SHP77 (cell line): ENCODE data around the gene SDHA.
A peak's percentile ranks its signal among the peaks of the same experiment; 100 is the strongest.
"Not testable (repeated sequence)": the region's sequence is repeated elsewhere in the genome, so short reads cannot be mapped to it uniquely, and the experiment has no call there.

Experiments
- DNase-seq, 2 experiments: peaks; one replicate each; lab custom pipeline; 2025; lab: John Stamatoyannopoulos, UW

The SDHA gene

DNA sequence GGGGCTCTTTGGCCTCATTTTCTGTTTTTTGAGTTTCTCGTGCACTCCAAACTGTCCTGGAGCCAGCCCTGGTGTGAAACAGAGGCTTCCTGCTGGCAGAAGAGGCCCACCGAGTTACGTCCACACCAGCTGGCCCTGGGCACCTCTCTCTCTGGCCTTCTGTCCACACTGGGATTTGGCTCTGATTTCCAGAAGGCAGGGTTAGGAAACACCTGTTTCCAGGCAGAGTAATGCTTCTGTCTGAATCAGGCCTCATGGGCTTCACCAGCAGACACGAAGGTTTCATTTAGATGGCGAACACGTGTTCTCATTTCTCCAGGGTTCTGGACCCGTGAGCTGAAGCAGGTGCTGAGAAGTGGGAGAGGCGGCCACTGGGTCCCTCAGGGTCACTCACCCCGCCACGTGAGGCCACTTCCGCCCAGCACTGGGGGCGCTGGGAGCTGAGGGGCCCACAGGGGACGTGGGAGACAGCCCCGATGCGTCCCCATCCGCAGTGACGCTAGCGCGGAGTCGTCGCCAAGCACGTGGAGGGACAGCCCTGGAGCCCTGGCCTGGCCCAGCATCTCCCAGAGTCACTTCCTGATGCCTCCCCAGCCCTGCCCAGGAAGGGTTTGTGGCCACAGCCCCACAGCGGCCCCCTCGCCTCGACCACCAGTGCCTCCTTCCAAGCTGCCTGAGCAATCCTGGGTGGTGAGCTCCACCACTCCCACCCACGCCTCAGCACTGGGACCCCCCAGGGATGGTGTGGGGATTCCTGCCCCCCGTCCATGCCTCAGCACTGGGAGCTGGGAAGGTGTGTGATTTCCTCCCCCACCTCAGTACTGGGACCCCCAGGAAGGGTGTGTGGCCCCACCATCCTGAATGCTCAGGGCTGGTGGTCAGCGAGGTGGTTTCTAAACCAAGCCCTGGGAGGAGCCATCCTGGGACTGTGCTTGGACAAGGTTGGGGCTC is 31.8 kb upstream of the SDHA start:
- DNase-seq, result no peak

DNA sequence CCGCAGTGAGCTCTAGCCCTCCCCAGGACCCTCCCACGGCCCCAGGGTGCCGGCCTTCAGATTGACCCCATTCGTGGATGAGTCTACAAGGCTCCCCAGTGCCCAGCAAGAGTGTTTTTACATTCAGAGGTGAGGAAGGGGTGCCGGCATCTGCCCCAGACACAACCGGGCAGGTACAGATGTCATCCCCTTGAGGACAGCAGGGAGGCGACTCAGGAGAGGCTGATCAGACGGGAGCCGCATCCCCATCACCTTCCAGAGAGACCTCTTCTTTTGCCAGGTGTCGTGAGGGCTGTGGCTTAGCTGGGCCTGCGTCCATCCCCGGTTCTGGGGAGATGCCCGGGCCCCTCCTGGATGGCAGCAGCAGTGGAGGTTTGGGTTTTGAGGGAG is 31.1 kb upstream of the SDHA start:
- DNase-seq, result no peak

DNA sequence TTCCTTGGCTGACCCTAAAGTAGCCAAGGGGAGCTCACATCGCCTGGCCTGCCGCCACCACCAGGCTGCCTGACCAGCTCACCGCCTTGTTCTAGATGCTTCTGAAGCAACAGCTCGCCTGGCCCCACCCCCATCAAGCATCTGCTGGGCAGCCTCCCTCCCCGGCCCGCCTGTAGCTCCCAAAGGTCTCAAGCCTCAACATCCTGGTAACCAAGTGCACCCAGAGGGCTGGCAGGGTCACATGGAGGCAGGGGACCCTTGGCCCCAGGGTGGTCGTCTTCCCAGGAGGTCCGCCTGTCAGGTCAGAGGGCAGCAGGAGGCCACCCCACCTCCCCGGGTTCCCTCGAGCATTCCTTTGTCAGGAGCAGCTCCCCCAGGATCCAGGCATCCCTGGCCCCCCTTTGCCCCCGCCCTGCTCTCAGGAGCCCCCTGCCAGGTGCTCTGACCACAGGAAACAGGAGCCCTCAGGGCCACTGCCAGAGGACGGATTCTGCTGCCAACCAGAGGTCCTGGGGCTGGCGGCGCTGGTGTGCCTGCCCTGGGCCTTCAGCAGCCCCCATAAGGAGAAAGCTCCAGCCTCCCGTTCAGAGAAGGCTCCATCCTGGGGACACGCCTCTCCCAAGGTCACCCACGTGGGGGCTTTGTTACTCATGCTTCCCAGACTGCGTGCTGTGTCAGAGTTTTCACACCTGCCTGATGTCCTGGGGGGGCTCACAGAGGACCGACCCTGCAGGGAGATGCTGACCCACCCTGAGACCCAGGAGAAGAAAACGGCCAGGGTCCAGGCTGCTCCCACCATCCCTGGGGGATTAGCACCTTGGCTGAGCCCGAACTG is 30.3 kb upstream of the SDHA start:
- no peak for DNase-seq

DNA sequence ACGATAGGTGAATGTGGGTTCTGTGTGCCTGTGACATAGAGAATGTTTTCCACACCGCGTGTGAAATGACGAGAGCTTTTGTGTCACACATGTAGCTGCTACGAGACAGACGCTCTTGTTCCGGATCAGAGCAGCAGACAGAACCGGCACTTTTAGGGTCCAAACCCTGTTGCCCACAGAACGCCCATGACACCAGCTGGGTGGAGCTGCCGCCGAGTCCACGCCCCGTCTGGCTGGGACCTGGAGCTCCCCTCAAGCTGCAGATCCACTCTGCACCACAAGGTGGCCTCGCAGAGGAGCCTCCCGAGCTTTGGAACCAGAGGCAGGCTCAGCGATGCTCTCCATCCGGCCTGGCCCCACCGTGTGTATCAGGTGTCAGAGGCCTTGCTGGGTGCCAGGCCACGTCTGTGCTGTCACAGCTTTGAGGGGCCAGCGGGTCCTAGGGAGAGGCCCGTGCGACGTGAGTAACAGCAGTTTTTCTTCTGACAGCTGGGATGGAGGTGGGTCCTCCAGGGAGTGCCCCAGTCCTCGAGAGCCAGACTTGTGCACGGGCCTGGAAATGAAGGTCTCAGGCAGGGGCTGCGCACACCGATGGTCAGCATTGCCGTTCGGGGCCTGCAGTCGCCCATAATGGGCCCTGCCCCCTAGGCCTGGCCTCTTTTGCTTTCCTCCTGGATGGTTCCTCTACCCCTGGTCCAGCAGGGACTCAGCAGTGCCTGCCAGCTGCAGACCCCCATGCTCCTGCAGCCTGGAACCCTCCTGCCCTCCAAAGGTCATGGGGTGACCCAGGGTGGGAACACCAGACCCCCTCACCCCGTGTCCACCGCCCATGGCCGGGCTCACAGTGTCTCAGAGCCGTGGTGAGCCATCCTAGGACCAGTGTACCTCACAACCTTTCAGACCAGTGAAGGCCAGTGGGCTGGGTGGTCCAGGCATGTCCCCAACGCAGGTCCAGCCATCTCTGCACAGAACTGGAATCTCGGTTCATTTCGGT is 29.3 kb upstream of the SDHA start:
- DNase-seq, result peak; percentile 92 to 94

DNA sequence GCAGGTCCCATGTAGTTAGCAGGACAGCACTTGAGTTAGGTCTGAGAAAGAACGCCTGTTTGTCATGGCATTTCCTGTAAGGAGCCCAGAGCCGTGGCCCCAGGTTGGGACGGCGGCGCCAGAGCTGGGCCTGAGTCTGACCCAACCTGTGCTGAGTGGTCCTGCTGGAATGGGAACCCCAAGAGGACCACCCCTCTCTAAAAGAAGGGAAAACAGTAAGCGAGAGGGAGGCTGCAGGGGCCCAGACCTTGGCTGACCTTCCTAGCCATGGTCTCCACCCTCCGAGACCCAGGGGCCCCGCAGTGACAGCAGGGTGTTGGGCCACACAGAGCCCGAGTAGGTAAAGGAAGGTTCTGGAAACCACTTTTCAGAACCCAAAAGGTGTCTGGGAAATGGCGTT is 28.6 kb upstream of the SDHA start:
- DNase-seq, result no peak

DNA sequence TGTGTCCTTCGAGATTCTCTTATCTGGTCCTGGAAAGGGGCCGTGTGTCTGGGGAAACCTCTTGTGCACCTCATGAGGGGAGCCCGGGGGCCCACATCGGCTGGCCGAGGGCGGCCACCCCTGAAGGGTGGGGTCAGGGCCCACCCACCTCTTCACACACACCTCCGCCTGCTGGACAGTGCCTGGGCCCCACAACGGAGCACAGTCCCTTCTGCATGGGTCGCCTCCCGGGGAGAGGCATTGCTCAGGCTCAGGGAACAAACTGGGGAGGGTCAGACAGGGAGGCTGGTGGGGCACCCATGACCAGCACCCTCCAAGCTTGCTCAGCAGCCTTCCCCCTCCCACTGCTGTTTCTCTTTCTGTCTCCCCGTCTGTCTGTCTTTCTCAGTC is 28.1 kb upstream of the SDHA start:
- no peak for DNase-seq

DNA sequence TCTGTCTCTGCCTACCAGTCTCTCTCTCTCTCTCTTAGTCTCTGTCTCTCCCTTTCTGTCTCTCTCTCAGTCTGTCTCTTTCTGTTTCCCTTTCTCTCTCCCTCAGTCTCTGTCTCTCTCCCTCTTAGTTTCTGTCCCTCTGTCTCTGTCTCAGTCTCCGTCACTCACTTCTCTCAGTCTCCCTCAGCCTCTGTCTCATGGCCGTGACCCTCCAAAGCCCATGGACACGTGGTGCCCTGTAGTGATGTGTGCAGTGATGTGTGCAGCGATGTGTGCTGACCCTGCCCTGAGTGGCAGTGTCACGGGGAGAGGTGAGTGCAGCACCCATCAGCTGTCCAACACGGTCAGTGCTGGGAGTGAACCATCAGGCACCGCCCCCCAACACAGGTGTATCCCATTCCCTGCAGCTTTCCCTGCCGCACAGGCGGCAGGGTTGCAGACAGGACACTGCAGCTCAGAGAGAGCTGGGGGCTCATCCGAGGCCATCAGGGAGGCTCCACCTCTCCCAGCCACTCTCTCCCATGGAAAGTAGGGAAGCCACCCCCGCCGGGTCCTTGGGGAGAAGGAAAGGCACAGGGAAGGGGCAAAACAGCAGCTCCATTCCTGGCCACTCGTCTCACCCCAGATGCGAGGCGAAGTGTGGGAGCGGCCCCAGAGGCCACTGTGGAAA is 27.6 kb upstream of the SDHA start:
- DNase-seq, result no peak

DNA sequence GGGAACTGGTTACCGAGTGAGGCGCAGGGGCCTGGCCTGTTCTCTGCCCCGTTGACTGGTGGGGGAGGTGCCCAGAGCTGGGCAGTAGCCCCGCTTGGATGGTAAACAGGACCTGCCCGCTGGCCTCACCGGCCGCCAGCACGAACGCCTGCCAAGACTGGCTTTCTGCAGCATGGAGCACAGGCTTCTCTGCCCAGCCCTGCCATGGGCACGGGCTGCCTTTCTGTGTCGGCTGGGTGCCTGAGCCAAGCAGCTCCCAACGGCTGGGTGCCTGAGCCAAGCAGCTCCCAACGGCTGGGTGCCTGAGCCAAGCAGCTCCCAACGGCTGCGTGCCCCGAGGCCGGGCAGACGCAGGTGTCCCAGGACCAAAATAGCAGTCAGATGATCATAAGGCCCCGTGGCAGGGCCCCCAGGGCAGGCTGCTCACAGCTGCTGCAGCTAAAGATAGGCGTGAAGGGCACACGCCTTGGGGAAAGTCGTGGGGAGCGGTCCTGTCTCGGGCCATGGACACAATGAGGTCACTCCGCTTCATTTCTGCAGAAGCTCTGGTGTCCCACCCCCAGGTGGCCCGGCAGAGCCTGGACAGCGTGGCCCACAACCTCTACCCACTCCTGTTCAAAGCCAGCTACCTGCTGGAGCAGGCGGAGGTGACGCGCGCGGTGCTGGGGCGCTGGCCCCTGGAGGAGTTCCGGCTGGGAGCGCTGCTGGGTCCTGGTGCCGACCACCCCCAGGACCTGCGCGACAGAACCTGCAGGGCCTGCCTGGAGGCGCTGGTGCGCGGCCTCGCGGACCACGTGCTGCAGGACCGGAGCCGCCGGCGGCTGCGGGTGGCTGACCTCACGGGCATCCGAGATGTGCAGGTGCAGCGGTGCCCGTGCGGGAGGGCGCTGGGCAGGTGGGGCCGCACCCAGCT is 26.8 kb upstream of the SDHA start, which contains the start of gene LRRC14B:
Gene LRRC14B (plus strand): TSS at position 460 of the 913 bp plus-strand sequence. CDS start 44 bp downstream, at position 504.
- peak; percentile 39 to 63 for DNase-seq

DNA sequence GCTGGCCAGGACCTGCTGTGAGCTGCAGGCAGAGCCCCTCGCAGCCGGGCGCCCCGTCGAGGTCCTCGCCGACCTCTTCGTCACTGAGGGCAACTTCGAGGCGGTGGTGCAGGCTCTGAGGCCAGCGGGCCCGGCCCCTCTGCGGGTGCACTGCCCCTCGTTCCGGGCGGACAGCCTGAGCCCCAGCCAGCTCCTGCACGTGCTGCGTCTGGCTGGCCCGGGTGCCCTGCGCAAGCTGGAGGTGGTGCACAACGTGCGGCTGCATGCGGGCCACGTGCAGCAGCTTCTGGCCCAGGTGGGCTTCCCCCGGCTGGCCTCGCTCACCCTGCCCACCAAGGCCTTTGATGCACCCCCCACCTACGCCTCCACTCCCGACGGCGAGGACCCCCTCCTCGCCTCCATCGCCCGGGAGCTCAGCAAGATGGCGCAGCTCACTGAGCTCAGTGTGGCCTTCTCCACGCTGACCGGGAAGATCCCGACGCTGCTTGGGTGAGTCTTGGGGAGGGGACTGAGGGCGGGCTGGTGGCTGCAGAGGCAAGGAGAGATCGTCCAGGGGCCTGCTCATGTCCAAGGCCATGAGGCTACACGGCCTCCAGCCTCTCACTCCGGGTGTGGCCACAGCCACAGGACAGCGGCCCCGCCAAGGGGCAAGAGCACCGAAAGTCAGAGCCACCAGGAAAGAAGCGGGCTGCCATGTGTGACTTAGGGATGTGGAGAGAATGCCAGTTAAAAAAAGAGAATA is 26.0 kb upstream of the SDHA start:
- DNase-seq, result no peak

DNA sequence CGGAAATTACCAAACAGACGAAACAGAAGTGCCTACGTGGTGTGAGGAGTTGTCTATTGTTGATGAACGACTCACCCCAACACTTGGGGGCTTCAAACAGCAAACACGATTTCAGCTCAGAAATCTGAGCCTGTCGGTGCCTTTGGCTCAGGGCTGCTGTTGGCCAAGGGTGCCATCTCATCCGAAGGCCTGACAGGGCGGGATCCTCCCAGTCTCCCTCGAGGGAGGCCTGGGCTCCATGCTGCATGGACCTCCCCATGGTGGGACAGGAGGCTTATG is 25.5 kb upstream of the SDHA start:
- DNase-seq, result no peak

DNA sequence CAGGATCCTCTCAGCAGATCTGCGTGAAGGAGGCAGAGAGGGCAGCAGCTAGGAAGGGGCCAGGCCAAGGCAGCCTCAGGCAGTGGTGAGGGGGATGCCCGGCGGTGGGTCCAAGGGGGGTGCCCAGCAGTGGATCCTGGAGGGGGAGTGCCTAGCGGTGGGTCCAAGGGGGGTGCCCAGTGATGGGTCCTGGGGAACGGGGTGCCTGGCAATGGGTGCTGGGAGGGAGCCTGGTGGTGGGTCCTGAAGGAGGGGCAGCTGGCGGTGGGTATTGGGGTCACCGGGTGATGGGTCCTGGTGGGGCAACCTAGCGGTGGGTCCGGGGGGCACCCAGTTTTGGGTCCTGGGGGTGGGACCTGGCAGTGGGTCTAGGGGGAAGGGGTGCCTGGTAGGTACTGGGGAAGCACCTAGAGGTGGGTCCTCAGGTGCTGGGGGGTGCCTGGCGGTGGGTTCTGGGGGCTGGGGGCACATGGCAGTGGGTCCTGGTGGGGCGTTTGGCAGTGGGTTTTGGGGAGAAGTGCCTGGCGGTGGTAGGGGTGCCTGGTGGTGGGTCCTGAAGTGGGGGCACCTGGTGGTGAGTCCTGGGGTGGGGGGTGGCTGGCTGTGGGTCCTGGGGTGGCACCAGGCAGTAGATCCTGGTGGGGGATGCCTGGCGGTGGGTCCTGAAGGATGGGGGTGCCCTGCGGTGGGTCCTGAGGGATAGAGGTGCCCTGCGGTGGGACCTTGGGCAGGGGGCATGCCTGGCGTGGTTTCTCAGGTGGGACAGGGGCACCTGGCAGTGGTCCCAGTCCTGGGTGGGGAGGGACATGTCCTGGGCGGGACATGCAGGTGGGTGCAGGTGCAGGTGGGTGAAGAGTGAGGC is 24.9 kb upstream of the SDHA start:
- DNase-seq, result no peak

DNA sequence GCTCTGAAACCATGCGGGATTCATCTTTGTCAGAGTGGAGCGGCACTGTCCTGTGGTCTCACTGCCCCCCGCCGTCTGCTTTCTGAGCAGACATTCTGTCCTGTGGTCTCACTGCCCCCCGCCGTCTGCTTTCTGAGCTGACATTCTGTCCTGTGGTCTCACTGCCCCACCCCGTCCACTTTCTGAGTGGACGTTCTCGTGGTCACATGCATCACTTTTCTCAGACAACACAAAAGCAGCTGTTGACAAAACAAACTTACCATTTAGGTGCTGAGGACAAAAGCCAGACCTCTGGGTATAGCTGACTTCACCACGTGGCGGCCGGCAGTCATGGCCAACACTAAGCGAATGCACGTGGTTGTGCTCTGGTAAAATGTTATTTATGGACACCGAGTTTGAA is 24.0 kb upstream of the SDHA start:
- no peak for DNase-seq

DNA sequence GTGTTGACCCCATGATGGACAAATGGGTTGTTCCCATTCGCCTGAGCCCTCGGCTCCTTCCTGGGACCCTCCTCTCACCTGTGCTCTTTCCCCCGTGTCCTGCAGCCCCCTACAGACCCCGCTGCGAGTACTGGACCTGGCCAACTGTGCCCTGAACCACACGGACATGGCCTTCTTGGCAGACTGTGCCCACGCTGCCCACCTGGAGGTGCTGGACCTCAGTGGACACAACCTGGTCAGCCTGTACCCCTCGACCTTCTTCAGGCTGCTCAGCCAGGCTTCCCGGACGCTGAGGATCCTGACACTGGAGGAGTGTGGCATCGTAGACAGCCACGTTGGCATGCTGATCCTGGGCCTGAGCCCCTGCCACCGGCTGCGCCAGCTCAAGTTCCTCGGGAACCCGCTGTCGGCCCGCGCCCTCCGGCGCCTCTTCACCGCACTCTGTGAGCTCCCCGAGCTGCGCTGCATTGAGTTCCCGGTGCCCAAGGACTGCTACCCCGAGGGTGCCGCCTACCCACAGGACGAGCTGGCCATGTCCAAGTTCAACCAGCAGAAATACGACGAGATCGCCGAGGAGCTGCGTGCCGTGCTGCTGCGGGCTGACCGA is 23.4 kb upstream of the SDHA start:
- DNase-seq, result no peak

DNA sequence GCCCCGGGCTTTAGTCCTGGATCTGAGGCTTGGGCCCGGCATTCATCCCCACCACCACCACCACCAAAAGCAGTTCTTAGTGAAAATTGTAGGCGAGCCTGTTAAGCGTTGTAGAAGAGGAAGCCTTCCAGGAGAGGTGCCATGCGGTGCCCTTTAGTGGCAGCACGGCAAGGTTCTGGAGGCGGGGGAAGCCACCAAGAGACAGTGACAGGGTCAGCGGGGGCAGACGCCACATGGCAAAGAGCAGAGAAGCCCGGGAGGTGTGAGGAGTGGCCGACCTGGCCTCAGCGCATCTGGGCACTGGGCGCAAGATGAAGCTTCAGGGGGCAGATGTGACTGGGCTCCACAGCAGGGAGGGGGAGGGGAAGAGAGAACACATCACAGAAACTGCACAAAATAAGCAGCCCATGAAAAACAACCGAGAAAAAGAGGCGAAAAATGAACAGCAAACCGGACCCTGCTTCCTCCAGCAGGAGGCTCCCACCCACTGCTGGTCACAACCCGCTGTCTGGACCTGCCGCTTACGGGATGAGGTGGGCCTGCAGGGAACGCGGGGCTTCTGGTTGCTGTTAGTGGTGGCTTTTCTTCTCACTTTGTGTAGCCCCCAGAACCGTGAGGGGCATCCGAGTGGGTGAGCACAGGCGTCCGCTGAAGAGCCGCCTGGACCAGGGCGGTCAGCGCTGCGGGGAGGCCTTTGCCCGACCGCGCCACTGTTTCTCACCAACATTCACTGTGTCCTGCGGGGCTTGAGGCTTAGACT is 22.5 kb upstream of the SDHA start:
- no peak for DNase-seq

DNA sequence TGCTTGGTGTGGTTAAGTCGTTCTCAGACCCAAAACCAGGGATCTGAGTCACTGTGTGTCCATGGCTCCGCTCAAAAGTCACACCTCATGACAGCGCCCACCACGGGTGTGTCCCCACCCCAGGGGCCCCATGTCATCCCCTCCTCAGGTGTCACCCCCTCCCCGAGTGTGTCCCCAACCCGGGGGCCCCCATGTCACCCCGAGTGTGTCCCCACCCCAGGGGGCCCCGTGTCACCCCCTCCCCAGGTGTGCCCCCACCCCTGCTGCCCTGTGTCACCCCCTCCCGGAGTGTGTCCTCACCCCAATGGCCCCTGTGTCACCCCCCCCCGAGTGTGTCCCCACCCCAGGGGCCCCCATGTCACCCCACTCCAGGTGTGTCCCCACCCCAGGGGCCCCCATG is 21.8 kb upstream of the SDHA start:
- DNase-seq, result no peak

DNA sequence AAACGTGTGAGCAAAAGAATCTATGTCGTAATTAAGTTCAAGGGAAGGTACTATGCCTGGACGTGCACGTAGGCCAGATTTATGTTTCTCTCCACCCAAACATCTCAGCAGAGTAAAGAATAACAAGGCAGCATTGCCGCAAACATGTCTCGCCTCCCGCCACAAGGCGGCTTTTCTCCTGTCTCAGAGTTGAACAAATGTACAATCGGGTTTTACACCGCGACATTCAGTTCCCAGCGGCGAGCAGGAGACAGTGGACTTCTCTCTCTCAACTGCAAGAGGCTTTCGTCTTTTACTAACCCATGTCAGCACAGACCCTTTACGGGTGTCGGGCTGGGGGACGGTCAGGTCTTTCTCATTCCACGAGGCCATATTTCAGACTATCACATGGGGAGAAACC is 21.1 kb upstream of the SDHA start:
- DNase-seq, result not testable (repeated sequence)

DNA sequence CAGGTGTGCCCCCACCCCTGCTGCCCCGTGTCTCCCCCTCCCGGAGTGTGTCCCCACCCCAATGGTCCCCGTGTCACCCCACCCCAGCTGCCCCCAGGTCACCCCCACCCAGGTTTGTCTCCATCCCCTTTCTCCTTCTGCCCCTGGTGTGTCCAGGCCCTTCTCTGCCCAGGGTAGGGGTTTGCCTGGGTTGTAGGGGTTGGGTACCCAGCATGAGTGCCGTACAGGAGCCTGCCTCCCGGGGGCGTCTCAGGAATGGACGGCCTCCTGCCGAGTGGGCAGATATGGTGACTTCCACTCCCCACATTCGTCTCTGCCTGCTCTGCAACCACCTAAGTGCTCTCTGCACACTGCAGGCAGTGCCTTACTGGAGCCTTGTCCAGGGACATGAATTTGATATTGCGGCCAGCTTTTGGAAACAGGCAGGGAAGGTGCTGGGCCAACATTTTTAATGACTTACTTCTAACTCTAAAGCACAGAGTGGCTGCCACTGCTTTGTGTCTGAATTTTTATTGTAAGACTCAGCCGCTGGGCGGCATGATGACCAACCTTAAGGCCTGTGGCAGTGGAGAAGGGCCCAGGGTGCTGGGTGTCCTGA is 20.1 kb upstream of the SDHA start:
- DNase-seq, result no peak
